Fibroblast of lung (primary cell): ENCODE measurements around the gene TMC1. TPM values are rescaled to one million over a fixed set of nuclear protein-coding genes. Genes with fewer than 3 reads are reported as not detected.

ENCODE experiments used
- DNase-seq, 2 donors: peaks; one replicate each; pipeline versions ENCODE4 v3.0.0 to v3.0.0-alpha.2; 2010; ENCODE audit warnings: low read depth in 2 of 2
- H2AFZ ChIP-seq: 2 replicates; pipeline ENCODE4 v1.5.1; 2012; ENCODE audit warnings: low read length, control low read depth, inconsistent platforms
- H3K27ac ChIP-seq: 2 replicates; pipeline ENCODE4 v1.5.1; 2011; ENCODE audit warnings: low read length, control low read depth; ENCODE audit not compliant: insufficient read depth
- H3K27me3 ChIP-seq: 2 replicates; pipeline ENCODE4 v1.5.1; 2011; ENCODE audit warnings: mild to moderate bottlenecking, low read length; ENCODE audit not compliant: control insufficient read depth, insufficient read depth
- H3K36me3 ChIP-seq: 2 replicates; pipeline ENCODE4 v1.5.1; 2011; ENCODE audit warnings: low read length; ENCODE audit not compliant: control insufficient read depth, insufficient read depth
- H3K4me1 ChIP-seq: 2 replicates; pipeline ENCODE4 v1.5.1; 2011; ENCODE audit warnings: low read length; ENCODE audit not compliant: control insufficient read depth, insufficient read depth; ENCODE audit errors: extremely low read depth
- H3K4me2 ChIP-seq: 2 replicates; pipeline ENCODE4 v1.5.1; 2011; ENCODE audit warnings: low read length, control low read depth; ENCODE audit not compliant: insufficient read depth; ENCODE audit errors: extremely low read depth
- H3K4me3 ChIP-seq, 4 experiments: fragments of 200-600 bp in 1 of 4; sonication (generic) in 1 of 4; replicated peaks in 1 of 4; 2 replicates each; pipeline ENCODE4 v1.5.1; 2011 to 2016; ENCODE audit warnings: low read length in 4 of 4, low read depth in 3 of 4, mild to moderate bottlenecking in 3 of 4, control low read depth in 2 of 4, inconsistent platforms in 1 of 4, mixed read lengths in 1 of 4; ENCODE audit not compliant: insufficient read depth in 1 of 4; ENCODE audit errors: control extremely low read depth in 1 of 4
- H3K79me2 ChIP-seq: 2 replicates; pipeline ENCODE4 v1.5.1; 2012; ENCODE audit warnings: mild to moderate bottlenecking, low read length, inconsistent platforms; ENCODE audit not compliant: control insufficient read depth, insufficient read depth
- H3K9ac ChIP-seq: 2 replicates; pipeline ENCODE4 v1.5.1; 2011; ENCODE audit warnings: mild to moderate bottlenecking, low read length, control low read depth; ENCODE audit not compliant: insufficient read depth
- H3K9me3 ChIP-seq: 2 replicates; pipeline ENCODE4 v1.5.1; 2012; ENCODE audit warnings: low read depth, low read length; ENCODE audit not compliant: control insufficient read depth, insufficient read depth
- H4K20me1 ChIP-seq: 2 replicates; pipeline ENCODE4 v1.5.1; 2011; ENCODE audit warnings: low read length; ENCODE audit not compliant: control insufficient read depth, insufficient read depth; ENCODE audit errors: extremely low read depth
- CTCF ChIP-seq, 2 donors: IDR thresholded peaks in 1 of 2; conservative IDR thresholded peaks in 1 of 2; 1 replicate in 1 of 2; 2 replicates in 1 of 2; pipeline ENCODE4 v1.5.1; 2011 to 2012; ENCODE audit warnings: low read length in 2 of 2, control low read depth in 1 of 2, inconsistent platforms in 1 of 2, low read depth in 1 of 2, mild to moderate bottlenecking in 1 of 2
- EZH2 ChIP-seq: IDR thresholded peaks from 2 replicates; pipeline ENCODE4 v1.5.1; 2012; ENCODE audit warnings: low read length, control low read depth, mild to moderate bottlenecking; ENCODE audit errors: missing control alignments
- polyA plus RNA-seq, 2 donors: library from polyadenylated mRNA; depleted of rRNA in 1 of 2; stranded (reverse) in 1 of 2; unstranded in 1 of 2; fragments of >200 nt; gene quantifications; 2 replicates each; pipeline ENCODE4 v1.2.1, GENCODE V29; 2011 to 2012; ENCODE audit warnings: missing spikeins in 1 of 2
- total RNA-seq: library from RNA; depleted of rRNA; stranded (reverse); fragments of >200 nt; gene quantifications from 2 replicates; pipeline ENCODE4 v1.2.1, GENCODE V29; 2014

TMC1 gene
- total and polyA plus RNA-seq, 2 donors (not counting 1 experiment from before 2014, with no cell fraction given) = 0.27 to 0.33 TPM

DNA sequence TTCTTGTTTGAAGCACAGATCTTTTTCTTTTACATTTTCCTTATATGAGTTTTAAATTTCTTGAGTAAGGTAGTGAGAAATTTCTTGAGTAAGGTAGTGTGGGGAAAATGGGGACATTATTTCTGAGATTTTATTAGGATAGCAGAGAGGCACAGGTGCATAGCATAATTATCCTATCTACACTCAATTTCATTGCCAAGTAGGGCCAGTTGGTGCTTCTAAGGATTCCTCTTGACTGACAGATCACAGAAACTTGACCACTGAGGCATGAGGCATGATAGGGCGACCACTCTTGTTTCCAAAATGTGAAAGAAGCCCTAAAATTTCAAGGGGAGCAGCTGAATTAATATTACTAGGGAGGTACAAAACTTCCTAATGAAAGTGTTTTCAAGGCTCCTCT is 31.4 kb upstream of the TMC1 start:
- Histone ChIP-seq H3K4me1 (no peaks in the 10 kb centered on the region), H3K79me2 (no peaks in the 10 kb centered on the region), H3K9me3 (no peaks in the 10 kb centered on the region), H3K4me3 (no peak overlapping the region), H3K36me3 (no peaks in the 10 kb centered on the region), H3K4me2 (no peak overlapping the region), H3K27ac (no peak overlapping the region), H3K27me3 (no peaks in the 10 kb centered on the region), H4K20me1 (no peaks in the 10 kb centered on the region), H2AFZ (no peak overlapping the region), H3K9ac (no peak overlapping the region)
- no peak for TF ChIP-seq EZH2
- TF ChIP-seq CTCF (conservative IDR thresholded peaks at IDR 0.05 in 1 of 2, IDR thresholded peaks at IDR 0.05 in 1 of 2; ENCODE audit: low read depth in 1 of 2, low read length in 2 of 2) = no peak
- no peak for DNase-seq

DNA sequence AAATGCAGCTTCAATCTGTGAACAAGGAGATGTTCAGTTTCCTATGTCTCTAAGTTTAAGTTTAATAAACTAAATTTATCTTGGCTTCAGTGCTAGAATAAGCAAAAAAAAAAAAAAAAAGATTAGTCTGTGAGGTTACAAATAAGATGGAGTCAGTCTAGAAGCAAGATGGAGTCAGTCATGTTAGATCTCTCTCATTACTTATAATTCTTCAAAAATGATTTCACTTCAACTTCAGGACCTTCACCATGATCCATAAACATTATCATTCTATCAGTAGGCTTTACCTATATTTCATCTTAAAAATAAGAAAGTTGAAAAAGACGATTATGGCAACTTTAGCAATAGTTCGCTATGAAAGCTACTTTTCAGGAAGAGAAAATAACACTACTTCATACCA is 30.2 kb upstream of the TMC1 start:
- no peak overlapping the region for H3K4me2 ChIP-seq
- H3K27me3 ChIP-seq = no peaks in the 10 kb centered on the region
- no peak overlapping the region for H3K27ac ChIP-seq
- H3K79me2 ChIP-seq = no peaks in the 10 kb centered on the region
- no peak overlapping the region for H2AFZ ChIP-seq
- no peak overlapping the region for H3K9ac ChIP-seq
- no peak for DNase-seq
- H3K36me3 ChIP-seq = no peaks in the 10 kb centered on the region
- H3K9me3 ChIP-seq = no peaks in the 10 kb centered on the region
- no peak overlapping the region for H3K4me3 ChIP-seq
- no peaks in the 10 kb centered on the region for H3K4me1 ChIP-seq
- TF ChIP-seq EZH2 (no peak), CTCF (conservative IDR thresholded peaks at IDR 0.05 in 1 of 2, IDR thresholded peaks at IDR 0.05 in 1 of 2; ENCODE audit: low read depth in 1 of 2, low read length in 2 of 2) (no peak)
- H4K20me1 ChIP-seq = no peaks in the 10 kb centered on the region

- no peaks in the 10 kb centered on the region for H3K79me2 ChIP-seq
Observed at GRCh38 chr9:72494051-72494450, 27.4 kb upstream of the TMC1 start.

More at GRCh38 chr9:72494051-72494450, 27.4 kb upstream of the TMC1 start:
- Histone ChIP-seq H3K4me3 (no peak overlapping the region), H3K4me2 (no peak overlapping the region), H4K20me1 (no peaks in the 10 kb centered on the region), H3K4me1 (no peaks in the 10 kb centered on the region), H2AFZ (no peak overlapping the region), H3K36me3 (no peaks in the 10 kb centered on the region), H3K9ac (no peak overlapping the region), H3K27me3 (no peaks in the 10 kb centered on the region), H3K9me3 (no peaks in the 10 kb centered on the region), H3K27ac (no peak overlapping the region)
- DNase-seq = no peak
- TF ChIP-seq CTCF (conservative IDR thresholded peaks at IDR 0.05 in 1 of 2, IDR thresholded peaks at IDR 0.05 in 1 of 2; ENCODE audit: low read depth in 1 of 2, low read length in 2 of 2) = no peak
